NCI-H2196 (cell line): ENCODE data around the gene SNRPD2.
A peak's percentile ranks its signal among the peaks of the same experiment; 100 is the strongest.

Source experiments
- DNase-seq: peaks from one replicate; lab custom pipeline; 2025; ENCODE audit not compliant: unreplicated experiment; lab: John Stamatoyannopoulos, UW

The SNRPD2 gene

DNA sequence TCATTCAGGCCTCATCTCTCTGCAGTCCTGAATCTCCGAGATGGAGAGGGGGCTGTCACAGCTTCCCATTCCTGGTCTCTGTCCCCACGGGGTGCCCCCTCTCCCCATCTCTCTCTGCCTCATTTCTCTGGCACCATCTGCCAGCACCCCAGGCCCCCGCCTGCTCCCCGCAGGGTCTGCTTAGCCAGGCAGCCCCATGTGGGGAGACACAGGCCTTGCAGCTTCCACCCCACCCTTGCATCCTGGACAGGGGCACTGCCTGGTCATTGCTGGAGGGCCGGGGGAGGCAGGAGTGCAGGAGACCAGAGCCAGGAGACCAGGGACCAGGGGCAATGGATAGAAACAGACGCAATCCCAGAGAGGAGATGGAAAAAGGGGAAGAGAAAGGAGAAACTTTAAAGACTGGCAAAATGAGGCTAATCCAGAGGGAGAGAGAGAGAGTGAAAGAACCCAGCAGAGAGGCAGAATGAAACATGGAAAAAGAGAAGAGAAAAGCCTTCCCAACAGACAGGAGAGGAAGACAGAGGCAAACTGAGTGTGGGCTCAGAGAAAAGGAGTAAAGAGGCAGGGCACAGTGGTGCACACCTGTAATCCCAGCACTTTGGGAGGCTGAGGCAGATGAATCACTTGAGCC is 32.5 kb downstream of the SNRPD2 start:
- DNase-seq: no peak

DNA sequence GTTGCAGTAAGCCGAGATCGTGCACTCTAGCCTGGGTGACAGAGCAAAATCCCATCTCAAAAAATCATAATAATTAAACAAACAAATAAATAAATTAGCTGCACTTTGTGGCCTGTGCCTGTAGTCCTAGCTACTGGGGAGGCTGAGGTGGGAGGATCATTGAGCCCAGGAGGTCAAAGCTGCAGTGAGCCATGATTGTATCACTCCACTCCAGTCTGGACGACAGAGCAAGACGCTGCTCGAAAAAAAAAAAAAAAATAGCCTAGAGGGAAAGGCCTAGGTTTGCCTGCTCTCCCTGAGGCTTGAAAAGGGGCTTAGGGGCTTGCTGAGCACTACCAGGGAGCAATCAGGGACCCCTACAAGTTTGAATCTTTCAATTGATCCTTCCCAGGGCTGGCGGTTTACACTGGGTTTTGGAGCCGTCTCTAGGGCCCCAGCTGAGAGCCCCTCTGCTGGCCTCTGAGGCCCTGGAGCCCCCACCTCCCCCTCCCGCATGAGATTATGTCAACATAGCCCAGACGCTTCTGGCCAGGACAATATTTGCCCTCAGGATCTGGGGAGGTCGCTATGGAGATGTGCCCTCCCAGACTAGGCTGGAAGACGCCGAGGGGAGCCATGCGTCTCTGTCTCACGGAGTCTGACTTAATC is 34.1 kb downstream of the SNRPD2 start:
- no peak for DNase-seq

DNA sequence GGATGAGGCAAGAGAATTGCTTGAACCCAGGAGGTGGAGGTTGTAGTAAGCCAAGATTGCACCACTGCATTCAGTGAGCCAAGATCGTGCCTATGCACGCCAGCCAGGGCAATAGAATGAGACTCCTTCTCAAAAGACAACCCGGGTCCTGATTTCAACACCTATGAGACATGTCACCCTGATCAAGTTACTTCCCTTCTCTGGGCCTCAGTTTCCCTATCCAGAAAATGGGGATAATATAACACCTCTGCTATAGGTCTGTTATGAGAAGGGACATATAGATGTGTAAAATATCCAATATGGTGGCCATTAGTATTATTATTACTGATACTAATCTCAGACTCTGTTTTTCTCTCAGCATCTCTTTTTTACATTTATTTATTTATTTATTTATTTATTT is 36.7 kb downstream of the SNRPD2 start:
- DNase-seq: no peak

DNA sequence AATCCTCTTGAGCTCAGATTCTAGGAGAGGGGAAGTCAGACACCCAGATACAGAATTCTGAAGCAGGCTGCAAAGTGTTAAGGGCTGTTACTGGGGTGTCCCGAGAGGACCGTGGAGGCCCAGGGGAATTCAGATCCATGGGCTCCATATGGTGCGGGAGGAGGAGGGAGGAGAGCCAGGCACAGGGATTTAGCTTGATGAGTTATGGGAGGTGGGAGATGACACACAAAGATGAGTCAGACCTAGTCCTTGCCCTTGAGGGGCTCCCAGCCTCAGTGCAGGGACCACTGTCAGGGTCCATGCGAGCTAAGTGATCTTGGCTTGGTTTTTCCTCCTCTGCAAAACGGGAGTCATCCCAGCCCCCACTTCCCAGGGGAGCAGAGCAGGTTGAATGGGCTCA is 38.1 kb downstream of the SNRPD2 start:
- DNase-seq: no peak

DNA sequence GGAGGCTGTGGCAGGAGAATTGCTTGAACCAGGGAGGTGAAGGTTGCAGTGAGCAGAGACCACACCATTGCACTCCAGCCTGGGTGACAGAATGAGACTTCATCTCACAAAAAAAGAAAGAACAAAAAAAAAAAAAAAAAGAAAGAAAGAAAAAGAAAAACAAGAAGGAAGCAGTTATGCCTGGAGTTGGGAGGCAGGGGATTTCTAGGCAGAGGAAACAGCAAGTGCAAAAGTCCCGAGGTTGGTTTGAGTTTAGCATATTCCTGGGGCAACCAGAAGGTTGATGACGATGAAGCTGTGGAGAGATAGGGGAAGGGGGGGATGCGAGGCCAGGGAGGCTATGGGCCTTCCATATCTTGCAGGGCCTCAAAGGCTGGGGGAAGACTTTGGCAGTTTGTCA is 41.0 kb downstream of the SNRPD2 start:
- DNase-seq: no peak

DNA sequence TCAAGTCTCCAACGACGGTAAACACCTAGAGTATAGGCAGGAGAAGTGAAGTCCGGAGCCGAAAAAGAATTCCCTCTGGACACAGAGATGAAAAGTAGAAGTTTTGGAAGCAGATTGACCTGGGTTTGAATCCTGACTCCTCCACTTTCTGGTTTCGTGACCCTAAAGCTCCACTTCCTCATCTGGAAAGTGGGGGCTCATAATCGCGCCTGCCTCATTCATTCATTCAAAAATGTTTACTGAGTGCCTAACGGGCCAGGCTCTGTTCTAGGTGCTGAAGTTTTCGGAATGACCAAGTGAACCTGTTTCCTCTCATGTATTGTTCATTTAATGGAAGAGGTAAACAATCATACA is 45.4 kb downstream of the SNRPD2 start:
- DNase-seq: no peak

DNA sequence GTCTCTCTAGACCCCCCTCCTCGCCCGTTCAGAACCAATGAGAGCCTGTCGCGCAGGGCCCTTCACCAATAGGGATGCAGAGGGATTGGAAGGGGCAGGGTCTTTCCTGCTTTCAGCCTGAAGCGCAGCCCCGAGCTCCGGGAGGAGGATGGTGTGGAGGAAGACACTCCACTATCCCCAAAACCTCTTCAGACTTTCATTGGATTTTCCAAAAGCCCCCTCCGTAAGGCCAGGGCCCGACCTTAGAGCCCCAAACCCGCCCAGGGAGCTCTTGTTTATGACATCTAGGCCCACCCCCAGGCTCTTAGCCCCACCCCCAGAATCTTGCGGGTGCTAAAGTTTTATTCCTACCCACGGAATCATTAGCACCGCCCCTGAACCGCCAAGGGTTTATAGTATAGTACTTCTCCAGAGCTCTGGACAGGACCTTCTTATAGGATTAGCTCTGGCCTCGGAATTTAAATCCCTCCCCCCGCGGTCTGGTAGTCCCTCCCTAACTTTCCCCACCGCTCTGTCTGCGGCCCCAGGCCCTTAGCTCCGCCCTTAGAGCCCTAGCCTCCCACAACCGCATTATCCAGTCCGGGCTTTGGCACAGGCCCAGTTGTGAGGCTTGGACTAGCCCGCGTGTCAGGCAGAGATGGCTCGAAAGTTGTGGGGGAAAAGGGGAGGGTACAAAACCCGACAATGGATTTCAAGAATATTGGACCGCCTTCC is 46.0 kb downstream of the SNRPD2 start:
- DNase-seq: peak; percentile 90

DNA sequence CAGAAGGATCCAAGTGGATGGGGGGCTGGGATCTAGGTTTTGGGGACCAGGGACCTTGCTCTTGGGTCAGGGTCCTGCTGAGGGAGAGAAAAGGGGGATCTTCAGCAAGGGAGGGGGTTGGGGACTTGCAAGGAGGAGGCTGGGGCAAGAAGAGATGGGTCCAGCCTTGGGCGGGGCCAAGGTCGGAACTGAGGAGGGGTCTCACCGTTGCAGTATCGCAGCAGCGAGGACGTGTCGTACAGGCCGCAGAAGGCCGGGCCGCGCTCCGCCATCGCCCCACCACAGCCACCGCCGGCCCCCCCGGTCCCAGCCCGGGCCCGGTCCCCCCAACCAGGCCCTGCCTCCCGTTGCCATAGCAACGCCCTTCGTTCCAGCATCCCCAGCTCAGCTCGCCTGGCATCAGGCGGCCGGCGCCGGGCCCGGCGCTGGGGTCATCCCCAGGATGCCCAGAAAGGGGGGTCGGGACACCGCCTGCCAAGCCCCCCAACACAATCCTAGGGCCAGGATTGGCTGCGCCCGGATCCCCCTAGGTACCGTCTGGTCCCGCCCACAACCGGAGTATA is 46.6 kb downstream of the SNRPD2 start:
- DNase-seq: peak; percentile 85

DNA sequence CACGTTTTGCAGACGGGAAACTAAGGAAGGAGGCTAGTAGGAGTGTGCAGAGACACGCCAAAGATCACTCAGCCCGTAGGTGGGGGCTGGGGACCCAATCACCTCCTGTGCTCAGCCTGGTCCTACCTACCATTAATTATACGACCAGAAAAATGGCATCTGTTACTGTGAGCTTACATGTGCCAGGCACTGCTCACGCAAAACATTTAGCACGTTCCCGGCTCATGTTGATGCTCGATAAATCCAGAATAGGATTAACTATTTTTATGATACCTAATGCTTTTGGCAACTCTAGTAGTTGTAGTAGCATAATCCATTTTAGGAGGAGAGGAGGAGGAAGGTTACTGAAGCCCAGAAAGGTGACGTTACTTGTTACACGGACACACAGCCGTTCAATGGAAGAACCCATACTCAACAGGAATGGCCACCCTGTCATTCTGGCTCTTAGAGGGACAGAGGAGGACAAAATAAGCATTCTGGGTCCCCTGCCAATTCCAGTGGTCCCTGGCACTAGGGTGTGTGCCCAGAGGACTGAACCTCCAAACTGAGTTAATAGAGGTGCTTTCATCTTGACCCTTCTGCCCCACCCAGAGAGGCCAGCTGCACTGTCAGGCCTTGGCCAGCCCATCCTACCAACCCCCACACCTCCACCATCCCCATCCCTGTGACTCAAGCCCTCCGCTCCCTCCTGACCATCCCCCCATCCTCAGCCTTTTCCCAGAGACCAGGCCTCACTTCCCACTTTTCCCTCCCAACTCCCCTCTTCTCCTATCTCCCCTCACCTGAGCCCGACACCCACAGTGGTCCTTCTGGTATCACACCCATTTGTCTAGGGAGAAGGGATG is 47.6 kb downstream of the SNRPD2 start:
- no peak for DNase-seq

DNA sequence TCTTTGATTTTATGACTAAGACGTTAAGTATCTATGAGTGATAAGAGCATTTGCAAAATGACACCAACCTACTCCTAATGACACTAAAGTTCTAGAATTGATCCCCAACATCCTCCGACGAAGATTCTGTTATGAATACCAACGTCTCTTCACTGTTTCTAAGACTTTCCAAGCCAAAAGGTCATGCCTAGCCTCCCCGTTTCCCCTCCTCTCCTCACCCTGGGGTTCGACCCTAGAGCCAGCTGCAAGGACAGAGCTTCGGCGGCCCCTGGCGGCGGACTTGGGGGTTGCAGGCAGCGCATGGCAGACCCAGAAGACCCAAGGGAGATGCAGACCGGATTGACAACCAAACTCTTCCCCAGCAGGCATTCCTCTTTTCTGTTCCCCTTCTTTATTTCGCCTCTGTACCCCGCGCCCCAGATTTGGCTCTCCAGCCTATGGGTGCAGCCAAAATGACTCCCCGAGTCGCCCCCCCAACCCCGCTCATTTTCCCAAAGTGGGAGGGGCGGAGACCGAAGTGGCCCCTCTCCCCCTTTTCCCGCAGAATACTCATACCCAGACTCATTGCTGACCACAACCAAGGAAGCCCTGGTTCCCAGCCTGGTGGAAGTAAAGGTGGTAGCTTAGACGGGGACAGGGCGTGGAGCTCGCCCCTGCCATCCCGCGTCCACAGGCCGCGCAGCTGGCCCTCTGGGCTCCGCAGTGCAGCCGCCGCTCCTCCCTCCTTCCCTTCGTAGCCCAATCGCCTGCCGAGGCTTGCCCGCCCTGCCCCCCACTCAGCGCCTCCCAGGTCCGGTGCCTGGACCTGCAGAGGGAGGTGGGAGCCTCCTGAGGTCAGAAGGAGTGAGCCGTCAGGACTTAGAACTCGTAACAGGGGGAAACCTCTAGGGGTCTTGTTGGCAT is 48.5 kb downstream of the SNRPD2 start:
- DNase-seq: peak; percentile 82

DNA sequence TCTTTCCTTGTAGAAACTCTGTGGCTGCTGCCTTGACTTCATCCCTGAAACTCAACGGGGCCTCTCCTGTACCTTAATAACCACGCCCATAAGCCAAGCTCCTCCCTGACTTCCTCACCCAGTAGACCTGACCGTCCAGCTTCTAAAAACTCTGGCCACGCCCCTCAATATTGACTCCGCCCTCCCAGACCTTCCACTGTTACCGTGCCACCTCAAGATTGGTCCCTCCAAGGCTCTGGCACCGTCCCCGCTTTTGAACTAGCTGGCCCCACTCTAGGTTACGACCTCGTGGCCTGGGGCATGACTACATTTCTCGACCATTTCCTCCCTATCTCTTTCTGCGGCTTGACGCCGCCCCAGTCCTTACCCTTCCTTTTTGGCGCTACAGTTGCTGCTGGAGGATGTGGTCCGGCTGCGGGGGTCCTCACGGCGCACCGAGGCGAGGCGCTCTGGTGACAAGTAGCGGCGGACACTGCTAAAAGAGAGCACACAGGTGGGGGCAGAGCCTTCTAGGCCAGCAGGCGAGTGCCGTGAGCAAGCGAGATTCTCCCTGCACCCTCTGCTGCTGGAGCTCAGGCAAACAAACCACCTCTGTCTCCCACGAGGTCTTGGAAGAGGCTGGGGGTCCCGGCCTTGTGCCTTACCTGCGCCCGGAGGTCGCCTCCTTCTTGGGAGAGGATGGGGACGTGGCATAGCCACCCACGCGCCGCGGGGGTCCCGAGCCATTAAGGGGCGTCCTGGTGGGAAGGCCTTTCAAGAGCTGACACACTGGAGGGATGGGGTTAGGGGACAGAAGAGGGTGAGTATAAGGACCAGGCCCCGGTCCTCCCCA is 50.3 kb downstream of the SNRPD2 start:
- peak; percentile 97 for DNase-seq

DNA sequence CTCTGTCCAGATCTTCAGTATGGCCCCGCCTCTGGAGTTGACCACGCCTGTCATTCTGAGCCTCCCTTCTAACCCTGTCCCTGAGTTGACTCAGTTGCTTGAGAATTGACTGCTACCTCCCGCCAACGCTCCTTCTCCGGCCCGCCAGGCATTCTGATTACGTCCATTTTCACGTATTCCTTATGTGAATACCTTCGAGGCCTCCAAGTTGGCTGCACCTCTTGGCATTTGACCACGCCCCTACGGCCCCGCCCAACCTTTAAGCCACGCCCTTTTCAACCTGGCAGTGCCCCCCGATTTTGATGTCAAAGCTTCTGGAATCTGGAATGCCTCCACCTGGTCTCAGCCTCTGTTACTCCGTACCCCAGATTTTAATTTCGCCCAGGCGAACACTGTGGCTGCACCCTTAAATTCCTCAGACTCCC is 50.9 kb downstream of the SNRPD2 start:
- peak; percentile 59 for DNase-seq

DNA sequence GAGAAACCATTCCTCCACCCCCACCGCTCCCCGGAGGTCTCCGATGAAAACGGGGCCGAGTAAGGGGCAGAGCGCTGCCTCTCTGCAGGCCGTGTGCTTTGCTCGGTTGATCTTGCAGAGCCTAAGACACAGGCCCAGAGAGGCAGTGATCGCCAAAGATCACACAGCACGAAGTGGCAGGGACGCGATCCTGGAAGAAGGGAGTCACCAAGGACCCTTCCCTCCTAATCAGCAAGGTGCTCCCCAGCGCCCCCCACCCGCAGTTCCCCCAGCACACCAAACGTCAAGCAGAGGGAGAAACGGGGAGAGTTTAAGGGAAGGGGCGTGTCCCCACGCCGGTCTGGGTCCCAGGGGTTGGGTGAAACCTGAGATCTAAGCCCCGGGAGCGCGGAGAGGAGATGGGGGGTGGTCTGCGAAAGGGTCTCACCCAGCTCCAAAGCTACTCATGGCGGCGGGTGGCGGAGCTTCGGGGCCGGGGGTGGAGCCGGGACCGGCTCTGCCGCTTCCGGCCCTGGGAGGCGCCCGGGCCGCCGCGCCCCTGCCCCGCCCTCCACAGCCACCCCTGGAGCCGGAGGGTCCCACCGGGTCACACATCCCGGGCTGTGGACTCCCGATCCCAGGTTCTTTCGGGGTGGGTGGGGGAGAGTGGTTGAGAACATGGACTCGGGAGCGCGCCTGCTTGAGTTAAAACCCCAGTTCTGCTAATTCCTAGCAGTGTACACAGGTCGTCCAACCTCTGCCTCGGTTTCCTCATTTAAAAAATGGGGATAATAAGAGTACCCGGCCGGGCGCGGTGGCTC is 52.6 kb downstream of the SNRPD2 start, which contains the start of gene EML2:
Gene EML2, minus strand, starts transcription at position 468 of the 800 bp plus-strand sequence. Its CDS starts 21 bp downstream, at position 447.
- DNase-seq: peak; percentile 28

DNA sequence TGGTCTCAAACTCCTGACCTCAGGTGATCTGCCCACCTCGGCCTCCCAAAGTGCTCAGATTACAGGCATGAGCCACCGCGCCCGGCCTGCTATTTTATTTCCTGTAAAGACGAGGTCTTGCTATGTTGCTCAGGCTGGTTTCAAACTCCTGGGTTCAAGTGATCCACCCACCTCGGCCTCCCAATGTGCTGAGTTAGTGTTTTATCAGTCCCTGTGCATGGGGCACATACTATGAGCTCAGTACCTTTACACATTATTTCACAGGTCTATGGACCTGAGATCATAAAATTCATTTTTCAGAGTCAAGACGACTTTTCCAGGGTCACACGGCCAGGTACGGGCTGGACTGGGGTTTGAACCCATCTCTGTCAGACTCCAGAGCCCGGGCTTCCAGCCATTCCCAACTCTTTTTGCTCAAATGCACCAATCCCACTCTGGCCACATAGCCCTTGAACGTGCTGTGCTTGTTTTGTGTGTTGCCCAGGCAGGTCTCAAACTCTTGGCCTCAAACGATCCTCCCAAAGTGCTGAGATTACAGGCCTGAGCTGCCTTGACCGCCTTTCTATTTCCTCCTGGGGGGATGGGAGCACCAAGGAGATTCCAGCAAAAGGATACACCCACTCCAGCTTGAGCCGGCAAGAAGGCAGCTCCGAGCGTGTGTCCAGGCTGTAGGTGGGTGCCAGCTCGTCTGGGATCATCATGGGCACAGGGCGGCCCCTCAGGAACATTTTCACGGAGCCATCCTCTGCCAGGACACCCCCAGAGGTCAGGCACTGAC is 53.7 kb downstream of the SNRPD2 start:
- DNase-seq: no peak
